VCaP (cell line): ENCODE measurements around the gene CELSR1.

Experiments used
- H3K27ac ChIP-seq: fragments of 450-650 bp; 2 replicates; pipeline ENCODE4 v1.5.1; 2017
- CTCF ChIP-seq: fragments of 450-650 bp; conservative IDR thresholded peaks from 2 replicates; pipeline ENCODE4 v1.5.1; 2017; ENCODE audit warnings: mild to moderate bottlenecking, moderate library complexity

Gene CELSR1

DNA sequence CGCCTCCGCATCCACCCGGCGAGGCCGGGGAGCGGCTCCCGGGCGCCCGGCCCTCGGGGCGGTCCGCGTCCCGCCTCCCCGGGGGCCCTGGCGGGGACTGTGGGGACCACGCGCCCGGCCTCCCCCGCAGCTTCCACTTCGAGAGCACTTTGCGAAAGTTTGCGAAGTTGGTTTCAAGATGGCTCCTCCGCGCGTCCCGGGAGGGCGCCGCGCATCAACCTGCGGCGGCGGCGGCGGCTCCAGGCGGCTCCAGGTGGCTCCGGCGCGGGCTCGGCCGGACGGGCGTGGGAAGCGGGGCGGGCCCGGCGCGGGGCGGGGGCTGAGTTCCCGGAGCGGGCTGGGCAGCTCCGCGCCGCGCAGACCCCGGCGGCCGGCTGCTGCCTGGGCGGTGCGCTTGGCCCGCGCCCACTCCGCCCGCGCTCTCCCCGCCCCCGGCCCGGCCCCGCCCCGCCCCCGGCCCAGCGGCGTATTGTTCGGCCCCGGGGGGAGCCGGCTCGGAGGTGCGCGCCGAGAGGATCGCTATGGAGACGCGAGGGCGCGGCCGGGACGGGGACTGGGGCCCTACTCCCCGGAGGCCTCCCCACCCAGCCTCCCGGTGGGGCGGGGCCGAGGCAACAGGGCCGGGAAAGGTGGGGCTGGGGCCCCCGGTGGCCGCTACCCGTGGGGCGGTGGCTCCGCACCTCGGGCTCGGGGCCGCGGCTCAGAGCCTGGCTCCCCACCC is at the start of gene CELSR1:
Gene CELSR1 (minus strand): TSS at position 396 of the 721 bp plus-strand sequence. CDS start 450 bp downstream, outside the sequence.
- TF ChIP-seq CTCF: no peak
- H3K27ac ChIP-seq: peak within 1 kb of the TSS; percentile 10; the same call in 1 of the 2 replicates

DNA sequence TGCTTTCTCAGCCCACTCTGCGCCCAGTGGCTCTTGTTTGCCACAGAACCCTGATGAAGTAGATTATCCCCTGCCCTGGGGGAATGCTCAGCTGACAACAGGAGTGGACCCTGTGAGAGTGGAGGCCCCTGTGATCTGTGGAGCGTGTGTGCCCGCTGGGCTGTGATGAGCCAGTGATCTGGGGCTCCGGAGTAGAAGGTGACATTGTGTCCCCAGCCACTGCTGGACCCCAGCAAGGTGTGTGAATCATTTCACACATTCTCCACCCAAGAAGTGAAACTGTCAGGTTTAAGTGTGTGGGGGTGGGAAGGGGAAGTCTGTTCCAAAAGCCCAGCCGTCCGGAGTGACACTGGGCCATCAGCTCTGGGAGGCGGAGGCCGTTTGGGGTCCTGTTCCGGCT is 49.6 kb upstream of the CELSR1 start:
- H3K27ac ChIP-seq: no peak overlapping the region
- TF ChIP-seq CTCF: no peak

GRCh38 chr22:46586531-46587011 is 49.2 kb upstream of the CELSR1 start:
- no peak overlapping the region for H3K27ac ChIP-seq
- no peak for TF ChIP-seq CTCF

DNA sequence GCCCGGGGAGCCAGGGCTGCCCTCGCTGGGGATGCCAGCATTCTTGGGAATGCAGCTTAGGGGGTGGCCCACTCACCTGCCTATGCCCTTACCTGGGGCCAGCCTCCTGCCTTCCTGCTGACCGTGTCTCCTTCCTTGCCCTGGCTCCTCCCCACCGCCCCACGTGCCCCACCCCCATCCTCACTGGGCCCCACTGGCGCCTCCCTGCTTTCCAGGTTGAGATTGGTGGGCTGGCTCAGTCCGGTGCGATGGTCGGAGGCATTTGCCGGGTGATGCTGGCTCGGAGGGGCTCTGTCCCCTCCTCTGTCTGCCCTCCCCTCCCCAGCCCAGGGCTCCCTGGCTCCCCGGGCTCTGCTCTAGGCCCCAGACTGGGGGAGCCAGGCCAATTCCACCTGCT is 48.7 kb upstream of the CELSR1 start:
- TF ChIP-seq CTCF: no peak
- no peak overlapping the region for H3K27ac ChIP-seq

- no peak for TF ChIP-seq CTCF
- no peak overlapping the region for H3K27ac ChIP-seq
Measured at GRCh38 chr22:46585340-46586122, 48.1 kb upstream of the CELSR1 start.

- no peak for TF ChIP-seq CTCF
- H3K27ac ChIP-seq: no peak overlapping the region
Measured at GRCh38 chr22:46584081-46584921, 46.9 kb upstream of the CELSR1 start.

DNA sequence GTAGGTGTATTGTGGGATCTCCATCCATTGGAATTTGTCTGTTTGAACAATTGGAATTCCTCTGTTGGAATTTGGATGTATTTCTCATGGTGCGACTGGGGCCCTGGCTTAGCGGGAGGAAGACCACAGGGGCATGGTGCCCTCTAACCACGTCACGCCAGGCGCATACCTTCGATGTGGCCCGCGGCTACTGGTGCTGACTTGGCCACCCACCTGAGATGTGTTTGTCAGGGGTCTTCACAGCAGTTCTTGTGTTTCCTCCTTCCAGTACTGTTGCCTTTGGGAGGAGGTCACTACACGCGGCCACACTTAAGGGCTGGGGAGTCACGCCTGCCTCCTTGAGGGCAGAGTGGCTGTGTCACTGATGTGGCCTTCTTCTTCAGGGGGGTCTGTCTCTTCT is 46.2 kb upstream of the CELSR1 start:
- TF ChIP-seq CTCF: no peak
- no peak overlapping the region for H3K27ac ChIP-seq
